OCI-LY3 (cell line): ENCODE results near the gene ARL4D.

Experiments
- H2AFZ ChIP-seq: fragments of 200-600, 300-600 bp; shearing (Covaris generic); 2 replicates; pipeline ENCODE4 v1.6.0; 2014; ENCODE audit warnings: antibody characterized with exemption, low read depth, low read length
- H3K27ac ChIP-seq: fragments of 200-600, 300-600 bp; sonication (generic); 2 replicates; pipeline ENCODE4 v1.5.1; 2014; ENCODE audit warnings: mild to moderate bottlenecking, low read length, moderate library complexity, mixed read lengths
- H3K27me3 ChIP-seq: fragments of 200-600, 300-600 bp; sonication (generic); 2 replicates; pipeline ENCODE4 v1.6.1; 2014; ENCODE audit warnings: low read depth, low read length, mixed read lengths
- H3K36me3 ChIP-seq: fragments of 200-600, 300-600 bp; sonication (generic); replicated peaks from 2 replicates; pipeline ENCODE3; 2014; ENCODE audit warnings: low read depth, low read length, mixed read lengths
- H3K4me1 ChIP-seq: fragments of 300-600, 200-600 bp; sonication (generic); 2 replicates; pipeline ENCODE4 v1.6.1; 2014; ENCODE audit warnings: low read length, mixed read lengths
- H3K4me2 ChIP-seq: fragments of 200-600, 300-600 bp; sonication (generic); 2 replicates; pipeline ENCODE4 v1.6.1; 2014; ENCODE audit warnings: low read length, mixed read lengths
- H3K4me3 ChIP-seq: fragments of 300-600, 200-600 bp; sonication (generic); 2 replicates; pipeline ENCODE4 v1.5.1; 2014; ENCODE audit warnings: antibody characterized with exemption, mild to moderate bottlenecking, low read length, moderate library complexity
- H3K79me2 ChIP-seq: fragments of 300-600, 200-600 bp; shearing (Covaris generic); 2 replicates; pipeline ENCODE4 v1.6.1; 2014; ENCODE audit warnings: mild to moderate bottlenecking, low read length, mixed read lengths
- H3K9ac ChIP-seq: fragments of 300-600, 200-600 bp; shearing (Covaris generic); 2 replicates; pipeline ENCODE4 v1.6.0; 2014; ENCODE audit warnings: mild to moderate bottlenecking, low read length, moderate library complexity
- H3K9me3 ChIP-seq: fragments of 200-600, 300-600 bp; shearing (Covaris generic); 2 replicates; pipeline ENCODE4 v1.6.1; 2014; ENCODE audit warnings: low read length, mixed read lengths; ENCODE audit not compliant: insufficient read depth
- H4K20me1 ChIP-seq: fragments of 200-600, 300-600 bp; sonication (generic); 2 replicates; pipeline ENCODE4 v1.6.1; 2016; ENCODE audit warnings: low read length, mixed read lengths; ENCODE audit not compliant: insufficient read depth
- EZH2phosphoT487 ChIP-seq: fragments of 200-600 bp; shearing (Covaris generic); IDR thresholded peaks from 2 replicates; pipeline ENCODE4 v1.6.1; 2018; ENCODE audit warnings: antibody characterized with exemption, mixed run types, low read depth
- TF ChIP-seq, protein P1 (sequence below): fragments of 200-600, 300-600 bp; sonication (generic); IDR thresholded peaks from 2 replicates; pipeline ENCODE4 v1.5.1; 2014; ENCODE audit warnings: antibody characterized with exemption, low read length, low read depth

The ARL4D gene

GRCh38 chr17:43406676-43407645 is 8.2 kb downstream of the ARL4D start:
- H3K4me2 ChIP-seq: no peak overlapping the region
- no peak overlapping the region for H2AFZ ChIP-seq
- H3K4me3 ChIP-seq: no peak overlapping the region
- H3K79me2 ChIP-seq: no peaks in the 10 kb centered on the region
- H3K9ac ChIP-seq: no peak overlapping the region
- no peaks in the 10 kb centered on the region for H4K20me1 ChIP-seq
- no peaks in the 10 kb centered on the region for H3K36me3 ChIP-seq
- no peak overlapping the region for H3K27ac ChIP-seq
- H3K9me3 ChIP-seq: no peaks in the 10 kb centered on the region
- no peaks in the 10 kb centered on the region for H3K4me1 ChIP-seq
- H3K27me3 ChIP-seq: peaks cover 9% of the 10 kb centered on the region; the same call in 1 of the 2 replicates
- TF ChIP-seq, protein P1, sequence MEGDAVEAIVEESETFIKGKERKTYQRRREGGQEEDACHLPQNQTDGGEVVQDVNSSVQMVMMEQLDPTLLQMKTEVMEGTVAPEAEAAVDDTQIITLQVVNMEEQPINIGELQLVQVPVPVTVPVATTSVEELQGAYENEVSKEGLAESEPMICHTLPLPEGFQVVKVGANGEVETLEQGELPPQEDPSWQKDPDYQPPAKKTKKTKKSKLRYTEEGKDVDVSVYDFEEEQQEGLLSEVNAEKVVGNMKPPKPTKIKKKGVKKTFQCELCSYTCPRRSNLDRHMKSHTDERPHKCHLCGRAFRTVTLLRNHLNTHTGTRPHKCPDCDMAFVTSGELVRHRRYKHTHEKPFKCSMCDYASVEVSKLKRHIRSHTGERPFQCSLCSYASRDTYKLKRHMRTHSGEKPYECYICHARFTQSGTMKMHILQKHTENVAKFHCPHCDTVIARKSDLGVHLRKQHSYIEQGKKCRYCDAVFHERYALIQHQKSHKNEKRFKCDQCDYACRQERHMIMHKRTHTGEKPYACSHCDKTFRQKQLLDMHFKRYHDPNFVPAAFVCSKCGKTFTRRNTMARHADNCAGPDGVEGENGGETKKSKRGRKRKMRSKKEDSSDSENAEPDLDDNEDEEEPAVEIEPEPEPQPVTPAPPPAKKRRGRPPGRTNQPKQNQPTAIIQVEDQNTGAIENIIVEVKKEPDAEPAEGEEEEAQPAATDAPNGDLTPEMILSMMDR: no peak
- no peak for TF ChIP-seq EZH2phosphoT487

DNA sequence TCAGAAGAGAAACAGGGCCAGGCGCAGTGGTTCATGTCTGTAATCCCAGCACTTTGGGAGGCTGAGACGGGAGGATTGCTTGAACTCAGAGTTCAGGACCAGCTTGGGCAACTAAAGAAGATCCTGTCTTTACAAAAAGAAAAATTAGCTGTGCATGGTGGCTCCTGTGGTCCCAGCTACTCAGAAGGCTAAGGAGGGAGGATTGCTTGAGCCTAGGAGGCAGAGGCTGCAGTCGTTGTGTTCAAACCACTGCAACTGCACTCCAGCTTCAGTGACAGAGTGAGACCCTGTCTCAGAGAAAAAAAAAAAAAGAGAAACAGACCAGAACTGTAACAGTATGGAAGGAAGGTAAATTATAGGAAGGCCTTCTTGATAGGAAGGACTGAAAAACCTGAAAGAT is 10.3 kb downstream of the ARL4D start:
- TF ChIP-seq EZH2phosphoT487: no peak
- TF ChIP-seq, protein P1: no peak
- no peak overlapping the region for H3K4me2 ChIP-seq
- H4K20me1 ChIP-seq: no peaks in the 10 kb centered on the region
- no peak overlapping the region for H3K27ac ChIP-seq
- no peaks in the 10 kb centered on the region for H3K9me3 ChIP-seq
- H3K79me2 ChIP-seq: no peaks in the 10 kb centered on the region
- no peak overlapping the region for H3K4me3 ChIP-seq
- H3K4me1 ChIP-seq: no peaks in the 10 kb centered on the region
- H2AFZ ChIP-seq: no peak overlapping the region
- peaks cover 9% of the 10 kb centered on the region; the same call in 1 of the 2 replicates for H3K27me3 ChIP-seq
- no peak overlapping the region for H3K9ac ChIP-seq
- no peaks in the 10 kb centered on the region for H3K36me3 ChIP-seq

- Histone ChIP-seq H3K36me3 (no peaks in the 10 kb centered on the region), H3K27me3 (peaks cover 20% of the 10 kb centered on the region; the same call in 1 of the 2 replicates), H2AFZ (no peak overlapping the region), H3K4me2 (no peak overlapping the region), H3K9ac (no peak overlapping the region), H3K4me1 (no peaks in the 10 kb centered on the region), H3K79me2 (no peaks in the 10 kb centered on the region), H3K27ac (no peak overlapping the region), H3K4me3 (no peak overlapping the region), H4K20me1 (no peaks in the 10 kb centered on the region), H3K9me3 (no peaks in the 10 kb centered on the region)
- TF ChIP-seq, protein P1: no peak
- no peak for TF ChIP-seq EZH2phosphoT487
These were observed 12.0 kb downstream of the ARL4D start for GRCh38 chr17:43410557-43411368.

- no peak overlapping the region for H3K27ac ChIP-seq
- no peaks in the 10 kb centered on the region for H3K4me1 ChIP-seq
- H3K9ac ChIP-seq: no peak overlapping the region
- H3K27me3 ChIP-seq: peaks cover 20% of the 10 kb centered on the region; the same call in 1 of the 2 replicates
- no peak overlapping the region for H2AFZ ChIP-seq
- no peak overlapping the region for H3K4me2 ChIP-seq
- no peaks in the 10 kb centered on the region for H3K36me3 ChIP-seq
- H3K9me3 ChIP-seq: no peaks in the 10 kb centered on the region
- H4K20me1 ChIP-seq: no peaks in the 10 kb centered on the region
- TF ChIP-seq, protein P1: no peak
- no peak for TF ChIP-seq EZH2phosphoT487
- H3K79me2 ChIP-seq: no peaks in the 10 kb centered on the region
- H3K4me3 ChIP-seq: no peak overlapping the region
These were observed 12.5 kb downstream of the ARL4D start for GRCh38 chr17:43411369-43411677.
